Hepatocyte (in vitro differentiated cells): ENCODE data around the gene ETFB. TPM values are rescaled to one million over a fixed set of nuclear protein-coding genes. Genes with fewer than 3 reads are reported as not detected.

Experiments used
- DNase-seq: peaks from one replicate; pipeline ENCODE4 v3.0.0-alpha.2; 2016; ENCODE audit warnings: low spot score
- H2AFZ ChIP-seq: fragments of 200-600 bp; sonication (generic); 2 replicates; pipeline ENCODE4 v1.6.0; 2016; ENCODE audit warnings: antibody characterized with exemption, mild to moderate bottlenecking
- H3K27ac ChIP-seq: fragments of 200-600 bp; sonication (generic); 2 replicates; pipeline ENCODE4 v1.5.1; 2016; ENCODE audit warnings: mild to moderate bottlenecking
- H3K27me3 ChIP-seq: fragments of 200-600 bp; sonication (generic); 2 replicates; pipeline ENCODE4 v1.6.1; 2016
- H3K36me3 ChIP-seq: fragments of 200-600 bp; sonication (generic); replicated peaks from 2 replicates; pipeline ENCODE4 v1.5.1; 2016; ENCODE audit warnings: low read depth; ENCODE audit not compliant: insufficient read depth
- H3K4me1 ChIP-seq: fragments of 200-600 bp; sonication (generic); 2 replicates; pipeline ENCODE4 v1.5.1; 2016; ENCODE audit warnings: mild to moderate bottlenecking, moderate library complexity; ENCODE audit not compliant: insufficient read depth
- H3K4me2 ChIP-seq: fragments of 200-600 bp; sonication (generic); 2 replicates; pipeline ENCODE4 v1.6.0; 2016
- H3K4me3 ChIP-seq: fragments of 200-600 bp; sonication (generic); 2 replicates; pipeline ENCODE4 v1.5.1; 2016; ENCODE audit warnings: mild to moderate bottlenecking
- H3K79me2 ChIP-seq: fragments of 200-600 bp; sonication (generic); 2 replicates; pipeline ENCODE4 v1.6.0; 2017; ENCODE audit warnings: mild to moderate bottlenecking
- H3K9me2 ChIP-seq: fragments of 200-600 bp; sonication (generic); replicated peaks from 2 replicates; pipeline ENCODE4 v1.6.0; 2017; ENCODE audit warnings: mild to moderate bottlenecking; ENCODE audit not compliant: insufficient read depth
- H3K9me3 ChIP-seq: fragments of 200-600 bp; sonication (generic); 2 replicates; pipeline ENCODE4 v1.5.1; 2016; ENCODE audit warnings: low read depth, mild to moderate bottlenecking
- H4K20me1 ChIP-seq: fragments of 200-600 bp; sonication (generic); 2 replicates; pipeline ENCODE4 v1.6.0; 2016; ENCODE audit warnings: mild to moderate bottlenecking; ENCODE audit not compliant: insufficient read depth, poor library complexity, severe bottlenecking
- CTCF ChIP-seq: fragments of 200-600 bp; sonication (generic); IDR thresholded peaks from 2 replicates; pipeline ENCODE4 v1.5.1; 2016; ENCODE audit warnings: antibody characterized with exemption, mild to moderate bottlenecking; ENCODE audit not compliant: poor library complexity
- EZH2 ChIP-seq: fragments of 200-600 bp; sonication (generic); IDR thresholded peaks from 2 replicates; pipeline ENCODE4 v1.6.1; 2016; ENCODE audit warnings: antibody characterized with exemption, mild to moderate bottlenecking, borderline replicate concordance
- EZH2phosphoT487 ChIP-seq: fragments of 200-600 bp; sonication (generic); IDR thresholded peaks from one replicate; pipeline ENCODE4 v1.6.1; 2018; ENCODE audit warnings: antibody characterized with exemption, mild to moderate bottlenecking, low read depth, moderate library complexity; ENCODE audit not compliant: unreplicated experiment, severe bottlenecking
- WGBS: methylation state at CpG from one replicate; pipeline ENCODE4 v1.1.6; 2016; ENCODE audit warnings: low lambda C conversion rate; ENCODE audit errors: missing lambda C conversion rate; 5-methylcytosine and 5-hydroxymethylcytosine counted together
- polyA plus RNA-seq: library from polyadenylated mRNA; unstranded; fragments of >200 nt; fragmentation: Nextera tagmentation; extraction: Ambion mirVana; gene quantifications from 2 replicates; pipeline ENCODE4 v1.2.1, GENCODE V29; 2016
- total RNA-seq: library from RNA; depleted of rRNA; stranded (reverse); fragments of >200 nt; gene quantifications from 2 replicates; pipeline ENCODE4 v1.2.3, GENCODE V29; 2014

The ETFB gene
- total and polyA plus RNA-seq, 2 experiments from 2014 or later, result 190 to 237 TPM

GRCh38 chr19:51351266-51351990, 14.8 kb downstream of the ETFB start:
- H3K4me2 ChIP-seq, result no peak overlapping the region
- H3K27ac ChIP-seq, result peak overlapping the region; percentile 80

DNA sequence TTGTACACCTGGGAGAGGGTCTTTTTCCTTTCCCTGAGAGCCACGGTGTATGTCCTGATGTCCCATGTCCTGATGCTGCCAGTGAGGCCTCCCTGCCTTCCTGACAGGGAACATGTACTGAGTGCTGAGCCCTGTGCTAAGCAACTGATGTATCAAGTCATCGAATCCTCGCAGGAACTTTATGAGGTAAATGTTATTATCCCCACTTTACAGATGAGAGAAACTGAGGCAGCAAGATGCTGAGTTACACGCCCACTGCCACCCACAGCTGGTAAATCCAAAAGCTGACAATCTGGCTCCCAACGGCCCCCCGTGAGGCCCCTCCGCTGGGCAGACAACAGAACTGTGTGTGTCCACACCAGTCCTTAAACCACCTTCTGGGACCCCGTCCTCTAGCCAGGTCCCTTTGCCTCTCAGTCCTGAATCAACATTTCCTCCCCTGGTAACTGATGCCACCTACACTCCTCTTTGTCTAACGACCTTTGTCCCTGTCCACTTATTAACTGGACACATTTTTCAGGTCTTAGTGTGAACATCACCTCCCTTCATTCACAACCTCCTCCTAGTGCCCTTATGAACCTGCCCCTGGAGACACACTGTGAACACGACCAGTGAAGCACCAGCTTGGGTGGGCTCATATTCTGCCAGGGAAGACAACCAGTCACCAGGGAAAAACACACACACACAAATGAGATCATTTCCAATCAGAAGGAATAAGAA, 18.8 kb downstream of the ETFB start:
- Histone ChIP-seq H2AFZ (no peak overlapping the region), H3K4me2 (no peak overlapping the region), H4K20me1 (no peaks in the 10 kb centered on the region), H3K4me3 (no peak overlapping the region), H3K9me2 (no peaks in the 10 kb centered on the region), H3K4me1 (no peaks in the 10 kb centered on the region), H3K27me3 (no peaks in the 10 kb centered on the region), H3K36me3 (no peaks in the 10 kb centered on the region), H3K79me2 (no peaks in the 10 kb centered on the region), H3K27ac (no peak overlapping the region), H3K9me3 (no peaks in the 10 kb centered on the region)
- TF ChIP-seq CTCF (no peak), EZH2phosphoT487 (no peak), EZH2 (no peak)
- WGBS, result 72% methylated on average over 10 of the region's 10 CpGs
- no peak for DNase-seq

More at GRCh38 chr19:51351266-51351990, 14.8 kb downstream of the ETFB start:
- no peaks in the 10 kb centered on the region for H3K9me3 ChIP-seq
- peaks cover 9% of the 10 kb centered on the region for H3K79me2 ChIP-seq
- H2AFZ ChIP-seq, result no peak overlapping the region
- H3K4me1 ChIP-seq, result peaks cover 16% of the 10 kb centered on the region
- 97% methylated on average over 11 of the region's 11 CpGs for WGBS
- no peaks in the 10 kb centered on the region for H3K36me3 ChIP-seq
- TF ChIP-seq CTCF (no peak), EZH2phosphoT487 (no peak), EZH2 (no peak)
- H3K27me3 ChIP-seq, result no peaks in the 10 kb centered on the region
- DNase-seq, result no peak
- no peaks in the 10 kb centered on the region for H3K9me2 ChIP-seq
- H4K20me1 ChIP-seq, result no peaks in the 10 kb centered on the region
- no peak overlapping the region for H3K4me3 ChIP-seq

DNA sequence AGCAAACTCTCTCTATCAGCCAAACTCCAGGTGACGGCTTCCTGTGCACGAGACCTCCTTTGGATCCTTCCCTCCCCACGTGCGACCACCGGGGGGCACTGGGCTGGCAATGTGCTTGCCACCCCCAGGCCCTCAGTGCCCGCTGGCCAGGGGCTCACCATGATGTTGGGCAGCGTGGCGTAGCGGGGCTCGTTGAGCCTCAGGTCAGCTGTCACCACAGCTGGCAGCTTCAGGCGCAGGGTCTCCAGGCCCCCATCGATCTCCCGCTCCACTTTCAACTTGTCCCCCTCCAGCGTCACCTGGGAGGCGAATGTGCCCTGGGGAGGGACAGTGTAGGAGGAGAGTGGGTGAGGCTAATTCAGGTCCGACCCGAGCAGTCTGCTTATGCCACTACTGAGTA, 19.4 kb downstream of the ETFB start:
- Histone ChIP-seq H4K20me1 (no peaks in the 10 kb centered on the region), H3K9me3 (no peaks in the 10 kb centered on the region), H3K4me1 (no peaks in the 10 kb centered on the region), H3K27ac (no peak overlapping the region), H3K79me2 (no peaks in the 10 kb centered on the region), H3K36me3 (no peaks in the 10 kb centered on the region), H3K4me2 (no peak overlapping the region), H3K27me3 (no peaks in the 10 kb centered on the region), H3K4me3 (no peak overlapping the region), H3K9me2 (no peaks in the 10 kb centered on the region), H2AFZ (no peak overlapping the region)
- 87% methylated on average over 17 of the region's 17 CpGs for WGBS
- no peak for DNase-seq
- TF ChIP-seq EZH2phosphoT487 (no peak), CTCF (no peak), EZH2 (no peak)
